Stimulated activated CD4-positive, alpha-beta T cell treated with anti-CD3 and anti-CD28 coated beads, Interleukin-1b, Interleukin-23, amount 100 ng/mL, for 4 hours (primary cell): ENCODE data around the gene SRRM4.
"Not testable (repeated sequence)": the region's sequence is repeated elsewhere in the genome, so short reads cannot be mapped to it uniquely, and the experiment has no call there.

Experiments used
- DNase-seq, 2 donors: peaks; one replicate each; pipeline ENCODE4 v3.0.0-alpha.2; 2020; ENCODE audit warnings: low read depth in 2 of 2

Gene SRRM4

GRCh38 chr12:119008273-119008672 is 26.9 kb downstream of the SRRM4 start:
- DNase-seq, result not testable (repeated sequence)

DNA sequence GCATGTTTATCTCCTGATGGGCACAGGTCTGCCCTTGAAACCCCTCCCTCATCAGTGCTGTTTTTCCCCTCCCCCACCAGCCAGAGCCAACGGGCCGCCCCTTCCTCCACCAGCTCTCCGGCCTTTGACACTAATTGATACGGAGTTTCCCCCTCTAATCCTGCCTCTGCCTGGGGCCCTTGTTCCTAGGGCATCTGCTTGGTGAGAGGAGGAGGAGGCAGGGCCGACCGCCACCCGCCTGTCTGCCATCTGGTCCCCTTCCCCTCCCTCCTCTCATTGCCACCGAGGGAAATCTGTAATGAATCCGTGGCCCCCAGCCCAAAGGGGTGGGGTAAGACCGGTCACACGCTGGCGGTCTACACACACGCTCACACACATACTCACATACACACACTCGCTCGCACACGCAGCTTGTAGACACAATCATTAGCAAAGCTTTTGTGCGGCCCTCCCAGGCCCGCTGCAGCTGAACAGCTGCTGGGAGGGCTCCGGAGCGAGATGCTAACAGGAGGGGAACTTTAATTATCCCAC is 27.4 kb downstream of the SRRM4 start:
- DNase-seq, result no peak

GRCh38 chr12:119011231-119011630 is 29.9 kb downstream of the SRRM4 start:
- DNase-seq, result no peak

- no peak for DNase-seq
Observed at GRCh38 chr12:119012179-119012578, 30.8 kb downstream of the SRRM4 start.

- no peak for DNase-seq
Observed at GRCh38 chr12:119013023-119013422, 31.7 kb downstream of the SRRM4 start.

DNA sequence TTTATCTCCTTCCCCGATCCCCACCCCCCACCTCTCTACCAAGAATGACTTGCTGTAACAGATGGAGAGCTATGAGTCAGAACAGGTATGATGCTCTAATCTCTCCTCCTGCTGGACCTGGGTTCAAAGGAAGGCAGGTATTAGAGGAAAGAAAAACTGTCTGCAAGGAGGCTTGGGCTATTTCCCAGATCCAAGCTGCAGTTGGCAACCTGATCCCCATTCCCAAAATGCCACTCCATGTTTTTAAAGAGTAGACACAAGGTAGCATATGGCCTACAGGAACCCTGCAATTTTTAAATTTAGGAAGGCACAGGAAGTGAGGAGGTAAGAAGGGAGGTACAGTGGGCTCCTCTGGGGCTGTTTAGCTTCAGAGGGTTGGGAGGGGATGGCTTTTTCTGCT is 33.0 kb downstream of the SRRM4 start:
- DNase-seq, result no peak

DNA sequence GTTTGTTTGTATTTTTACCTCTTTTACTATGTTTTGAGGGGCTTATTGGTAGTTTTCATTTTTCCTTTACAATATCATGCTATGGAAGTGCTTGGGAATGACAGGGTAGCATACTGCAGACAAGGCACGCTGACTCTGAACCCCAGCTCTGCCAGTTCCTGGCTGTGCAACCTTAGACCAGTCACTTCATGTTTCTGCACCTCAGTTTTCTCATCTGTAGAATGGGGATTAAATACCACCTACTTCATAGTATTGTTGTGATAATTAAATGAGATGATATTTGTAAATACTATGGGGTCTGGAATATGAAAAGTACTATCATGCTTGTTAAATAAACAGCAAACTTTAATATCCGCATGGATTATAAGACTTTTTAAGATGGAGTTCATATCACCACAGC is 35.4 kb downstream of the SRRM4 start:
- DNase-seq, result no peak

GRCh38 chr12:119019166-119019565 is 37.8 kb downstream of the SRRM4 start:
- DNase-seq, result no peak

DNA sequence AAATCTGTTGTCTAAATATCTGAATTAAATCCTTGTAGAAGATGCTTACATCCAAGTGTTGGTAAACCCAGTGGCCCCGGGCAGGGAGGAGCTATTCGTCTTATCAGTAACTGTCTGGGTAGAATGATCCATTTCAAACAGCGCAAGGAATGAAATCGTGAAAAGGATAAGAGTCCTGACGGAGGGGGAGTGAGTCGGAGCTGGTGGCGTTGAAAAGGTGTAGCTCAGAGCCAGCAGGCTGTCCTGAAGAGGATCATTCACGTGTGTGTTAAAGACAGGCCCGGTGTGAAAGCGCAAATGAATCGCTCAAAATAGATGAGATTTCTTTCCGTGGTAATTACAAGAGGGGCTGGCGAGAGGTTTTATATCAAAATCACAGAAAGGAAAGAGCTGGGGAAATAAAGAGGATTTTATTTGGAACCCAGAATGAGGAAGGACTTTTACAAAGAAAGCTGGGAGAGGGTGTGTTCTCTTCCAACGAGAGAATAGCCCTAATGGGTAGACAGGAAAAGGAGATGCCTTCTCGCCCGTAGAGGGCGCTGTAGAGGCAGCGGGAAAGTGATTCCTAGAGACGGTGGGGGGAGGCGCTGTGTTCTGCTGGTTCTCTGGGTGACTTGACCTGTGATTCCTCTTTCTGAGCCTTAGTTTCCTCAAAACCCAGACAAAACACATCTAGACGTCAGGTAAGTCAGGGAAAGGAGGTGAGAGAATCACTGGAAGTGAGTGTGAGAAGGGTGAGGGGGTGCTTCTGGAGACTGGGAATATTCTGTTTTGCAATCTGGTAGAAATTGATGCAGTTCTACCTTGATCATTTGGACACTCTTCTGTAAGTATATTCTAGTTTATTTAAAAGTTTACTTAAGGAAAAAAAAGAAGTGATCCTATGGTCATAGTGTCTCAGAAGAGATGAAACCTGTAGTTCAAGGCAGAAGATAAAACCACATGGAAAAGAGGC is 39.3 kb downstream of the SRRM4 start:
- DNase-seq, result no peak

DNA sequence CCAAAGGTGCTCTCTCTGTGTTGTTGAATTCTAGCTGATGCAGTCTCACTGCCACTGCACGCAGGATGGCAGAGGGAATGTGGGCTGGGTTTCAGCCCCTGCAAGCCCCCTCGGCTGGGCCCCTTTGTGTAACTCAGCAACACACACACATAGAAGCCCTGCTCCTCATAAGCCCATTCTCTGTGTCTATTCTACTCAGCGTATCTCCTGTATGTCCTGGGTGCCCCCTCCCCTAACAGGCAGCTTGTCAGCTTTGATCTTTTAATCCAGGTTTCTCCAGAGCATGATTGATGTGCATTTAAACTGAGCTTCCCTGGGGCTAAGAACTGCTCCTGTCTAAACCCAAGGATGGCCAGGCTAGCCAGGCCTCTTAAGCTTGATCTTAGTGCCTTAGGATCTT is 43.0 kb downstream of the SRRM4 start:
- no peak for DNase-seq

- DNase-seq, result no peak
Observed at GRCh38 chr12:119025786-119026185, 44.4 kb downstream of the SRRM4 start.

GRCh38 chr12:119033332-119033731 is 52.0 kb downstream of the SRRM4 start:
- DNase-seq, result not testable (repeated sequence)

DNA sequence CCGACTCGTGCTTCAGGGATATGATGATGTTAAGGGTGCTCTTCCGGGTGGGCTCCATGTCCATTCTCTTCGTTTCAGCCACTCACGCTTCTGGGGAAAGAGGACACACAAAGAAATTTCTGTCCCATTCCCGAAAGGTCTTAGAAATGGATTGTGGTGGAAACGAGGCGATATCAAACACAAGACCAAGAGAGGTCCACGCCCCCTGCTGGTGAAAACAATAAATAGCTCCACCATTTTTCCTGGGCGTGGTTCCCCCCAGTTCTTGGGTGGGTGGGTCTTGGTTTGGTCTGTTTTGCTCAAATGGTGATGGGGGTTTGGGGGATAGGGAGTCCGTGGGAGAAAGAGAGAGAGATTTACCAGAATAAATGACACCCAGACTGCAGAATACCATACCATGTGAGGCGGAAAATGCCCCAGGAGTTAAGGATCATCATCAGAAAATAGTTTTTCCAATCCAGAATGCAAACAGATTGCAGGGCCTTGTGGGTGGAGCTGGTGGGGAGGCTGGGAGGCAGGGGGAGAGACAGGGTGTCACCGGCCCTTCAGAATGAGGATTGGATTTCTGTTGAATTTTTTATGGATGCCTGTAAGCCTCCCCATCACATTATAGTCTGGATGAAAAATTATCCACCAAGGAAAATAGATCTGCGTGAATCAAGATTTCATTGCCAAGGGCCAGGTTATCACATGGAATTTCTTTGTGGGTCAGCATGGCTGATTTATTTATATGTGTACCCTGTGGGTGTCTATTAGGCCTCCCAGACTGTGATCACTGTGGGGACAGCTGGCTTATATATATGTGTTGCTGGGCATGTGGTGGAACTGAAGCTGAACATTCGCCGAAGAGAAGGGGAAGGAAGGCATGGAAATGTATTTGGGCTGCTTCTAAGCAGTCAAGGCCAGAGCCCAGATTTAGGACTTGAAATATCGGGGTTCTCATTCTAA is 55.8 kb downstream of the SRRM4 start:
- DNase-seq, result no peak

GRCh38 chr12:119044094-119044493 is 62.8 kb downstream of the SRRM4 start:
- DNase-seq, result no peak

DNA sequence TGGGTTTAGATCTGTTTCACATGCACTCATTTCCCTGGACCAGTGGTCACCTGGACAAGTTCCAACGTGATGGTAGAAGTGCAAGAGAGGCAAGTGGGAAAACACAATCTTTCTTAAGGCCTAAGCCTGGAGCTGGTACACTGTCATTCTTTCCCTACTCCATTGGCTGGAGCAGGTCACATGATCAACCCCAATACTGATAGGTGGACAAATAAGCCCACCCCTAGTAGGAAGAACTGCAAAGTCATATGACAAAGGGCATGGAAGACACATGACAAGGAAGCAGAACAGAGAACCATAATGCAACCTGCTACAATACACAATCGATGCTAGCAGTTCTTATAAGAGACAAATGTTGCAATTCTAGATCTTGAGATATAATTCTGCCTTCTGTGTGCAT is 66.3 kb downstream of the SRRM4 start:
- DNase-seq, result no peak

GRCh38 chr12:119050663-119051062 is 69.3 kb downstream of the SRRM4 start:
- DNase-seq, result no peak

- DNase-seq, result no peak
Observed at GRCh38 chr12:119051474-119051873, 70.1 kb downstream of the SRRM4 start.

GRCh38 chr12:119052001-119052400 is 70.7 kb downstream of the SRRM4 start:
- no peak for DNase-seq

GRCh38 chr12:119055977-119056376 is 74.6 kb downstream of the SRRM4 start:
- no peak for DNase-seq

DNA sequence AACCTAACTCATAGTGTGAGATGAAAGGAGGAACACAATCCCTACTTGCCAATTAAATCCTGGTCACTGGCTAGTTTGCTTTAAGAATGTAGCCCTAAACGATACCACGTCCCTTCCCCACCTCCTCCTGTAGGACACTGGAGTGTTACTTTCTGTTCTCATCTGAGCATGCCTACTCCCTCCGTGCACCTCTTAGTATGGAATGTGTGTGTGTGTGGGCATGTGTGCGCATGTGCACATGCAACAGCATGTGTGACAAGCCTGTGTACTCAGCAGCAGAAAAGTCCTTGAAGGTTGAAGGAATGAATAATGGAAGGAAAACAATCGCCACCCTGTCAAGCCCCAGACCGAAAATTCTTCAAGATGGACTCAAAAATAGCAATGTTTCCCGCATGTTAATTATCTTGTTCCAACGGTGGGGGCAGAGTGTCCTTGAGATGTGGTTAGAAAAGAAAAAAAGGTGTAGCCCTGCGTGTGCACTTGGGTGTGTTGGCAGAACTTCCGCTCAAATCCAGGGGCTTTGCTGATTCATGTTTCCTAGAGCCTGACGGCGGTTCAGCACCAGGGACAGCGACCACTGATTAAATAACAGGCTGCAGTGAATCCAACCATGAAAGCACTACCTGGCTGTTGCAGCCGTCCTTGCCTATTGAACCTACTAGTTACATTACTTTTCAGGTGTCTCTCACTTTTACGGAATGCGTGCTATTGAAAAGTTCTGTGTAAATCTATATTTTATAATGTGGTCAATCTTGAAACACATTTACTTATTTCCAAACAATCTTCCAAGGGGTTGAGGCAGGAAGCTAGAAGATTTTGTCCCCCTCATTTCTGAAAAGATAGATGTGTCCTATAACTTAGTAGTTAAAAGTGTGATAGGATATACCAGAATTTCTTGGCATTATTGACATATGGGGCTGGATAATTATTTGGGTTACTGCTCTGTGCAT is 79.8 kb downstream of the SRRM4 start:
- peak in 1 of 2 donors; percentile 1 for DNase-seq
